K562 (cell line): ENCODE results near the gene UBA1. TPM values are rescaled to one million over a fixed set of nuclear protein-coding genes. Genes with fewer than 3 reads are reported as not detected.

Source experiments
- ARID4B ChIP-seq: sonication (generic); formaldehyde crosslinking; IDR thresholded peaks from 2 replicates; pipeline ENCODE4 v1.8.0; 2022; ENCODE audit warnings: mild to moderate bottlenecking, missing genetic modification reagents
- CGGBP1 ChIP-seq: fragments of 250-450 bp; sonication (Bioruptor Pico); IDR thresholded peaks from 2 replicates; pipeline ENCODE4 v1.9.0; 2021; ENCODE audit warnings: mild to moderate bottlenecking
- HBP1 ChIP-seq: fragments of 450-650 bp; formaldehyde crosslinking; IDR thresholded peaks from 2 replicates; pipeline ENCODE4 v1.4.0; 2022; ENCODE audit warnings: missing genetic modification characterization
- KLF10 ChIP-seq: fragments of 250-450 bp; sonication (Bioruptor Pico); IDR thresholded peaks from 2 replicates; pipeline ENCODE4 v1.6.1; 2021; ENCODE audit warnings: matching md5 sums
- KLF16 ChIP-seq: IDR thresholded peaks from 2 replicates; pipeline ENCODE4 v1.6.1; 2016; ENCODE audit warnings: antibody characterized with exemption
- PURB ChIP-seq: sonication (generic); formaldehyde crosslinking; IDR thresholded peaks from 2 replicates; pipeline ENCODE4 v1.9.0; 2021; ENCODE audit warnings: low read depth, mild to moderate bottlenecking, missing genetic modification reagents
- REST ChIP-seq, 2 experiments: fragments of 450-650 bp; formaldehyde crosslinking in 1 of 2; IDR thresholded peaks; 2 replicates each; pipeline versions ENCODE4 v1.4.0 to v1.6.1; 2014 to 2020; ENCODE audit warnings: mild to moderate bottlenecking in 2 of 2, borderline replicate concordance in 1 of 2, low read depth in 1 of 2
- TARDBP ChIP-seq: fragments of 450-650 bp; IDR thresholded peaks from 2 replicates; pipeline ENCODE4 v1.6.1; 2016
- ZNF277 ChIP-seq: fragments of 250-450 bp; sonication (Bioruptor Pico); IDR thresholded peaks from 2 replicates; pipeline ENCODE4 v1.8.0; 2022; ENCODE audit warnings: inconsistent platforms, mild to moderate bottlenecking, moderate library complexity, borderline replicate concordance
- ZNF436 ChIP-seq: fragments of 250-450, 450-650 bp; sonication (Bioruptor Pico); formaldehyde crosslinking; IDR thresholded peaks from 2 replicates; pipeline ENCODE4 v1.7.0; 2020; ENCODE audit warnings: mild to moderate bottlenecking
- polyA plus RNA-seq, 8 experiments: library from polyadenylated mRNA; depleted of rRNA in 4 of 8; stranded (reverse) in 5 of 8; unstranded in 3 of 8; fragments of >200 nt; fragmentation: Nextera tagmentation in 2 of 8; fragmentation: Illumina TruSeq in 1 of 8; extraction: Ambion mirVana in 2 of 8; extraction: Trizol in 1 of 8; gene quantifications; 2 replicates each; pipeline versions ENCODE4 v1.2.1 to v1.2.3, GENCODE V29; 2011 to 2014; ENCODE audit warnings: inconsistent platforms in 1 of 8, missing spikeins in 1 of 8
- total RNA-seq, 7 experiments: library from RNA; depleted of rRNA in 6 of 7; stranded (reverse); fragments of >200 nt in 6 of 7; fragmentation: Illumina TruSeq in 2 of 7; extraction: Trizol in 2 of 7; gene quantifications; 2 replicates each; pipeline versions ENCODE4 v1.2.1 to v1.2.3, GENCODE V29; 2011 to 2021; ENCODE audit warnings: low replicate concordance in 1 of 7

Gene UBA1
- total and polyA plus RNA-seq, 9 of the 15 experiments (the other 6 are each of a cell fraction or from before 2014, with no cell fraction given) = 32.0 to 174 (median 93.6) TPM

- TF ChIP-seq HBP1 (no peak), REST (IDR thresholded peaks at IDR 0.05; ENCODE audit: borderline replicate concordance) (no peak), REST (CRISPR knock-in tag; IDR thresholded peaks at IDR 0.05; ENCODE audit: low read depth) (no peak), KLF10 (no peak), CGGBP1 (CRISPR knock-in tag) (no peak), PURB (CRISPR knock-in tag) (no peak), ZNF436 (CRISPR knock-in tag) (no peak), KLF16 (no peak), TARDBP (no peak), ZNF277 (CRISPR knock-in tag) (no peak), ARID4B (CRISPR knock-in tag) (no peak)
These were observed 25.5 kb downstream of the UBA1 start (continued) for GRCh38 chrX:47218920-47219815.
